GM12801 (cell line): ENCODE data around the gene TCTN2.

Experiments
- CTCF ChIP-seq: IDR thresholded peaks from one replicate; pipeline ENCODE4 v1.5.1; 2011; ENCODE audit warnings: control low read depth; ENCODE audit not compliant: insufficient read length; ENCODE audit errors: extremely low read depth

The TCTN2 gene

GRCh38 chr12:123690191-123690840 lies 19.4 kb downstream of the TCTN2 start:
- TF ChIP-seq CTCF, result no peak

GRCh38 chr12:123696207-123696606 lies 25.3 kb downstream of the TCTN2 start:
- TF ChIP-seq CTCF, result no peak

- TF ChIP-seq CTCF, result no peak
Observed at GRCh38 chr12:123696646-123697045, 25.7 kb downstream of the TCTN2 start.

GRCh38 chr12:123705935-123706334 lies 35.0 kb downstream of the TCTN2 start:
- TF ChIP-seq CTCF, result no peak

- no peak for TF ChIP-seq CTCF
Observed at GRCh38 chr12:123707466-123707865, 36.6 kb downstream of the TCTN2 start.

GRCh38 chr12:123712780-123713319 lies 41.9 kb downstream of the TCTN2 start:
- no peak for TF ChIP-seq CTCF

GRCh38 chr12:123713398-123713797 lies 42.5 kb downstream of the TCTN2 start:
- TF ChIP-seq CTCF, result no peak
